ENCODE data around the gene PPP1R37.

Gene PPP1R37

DNA sequence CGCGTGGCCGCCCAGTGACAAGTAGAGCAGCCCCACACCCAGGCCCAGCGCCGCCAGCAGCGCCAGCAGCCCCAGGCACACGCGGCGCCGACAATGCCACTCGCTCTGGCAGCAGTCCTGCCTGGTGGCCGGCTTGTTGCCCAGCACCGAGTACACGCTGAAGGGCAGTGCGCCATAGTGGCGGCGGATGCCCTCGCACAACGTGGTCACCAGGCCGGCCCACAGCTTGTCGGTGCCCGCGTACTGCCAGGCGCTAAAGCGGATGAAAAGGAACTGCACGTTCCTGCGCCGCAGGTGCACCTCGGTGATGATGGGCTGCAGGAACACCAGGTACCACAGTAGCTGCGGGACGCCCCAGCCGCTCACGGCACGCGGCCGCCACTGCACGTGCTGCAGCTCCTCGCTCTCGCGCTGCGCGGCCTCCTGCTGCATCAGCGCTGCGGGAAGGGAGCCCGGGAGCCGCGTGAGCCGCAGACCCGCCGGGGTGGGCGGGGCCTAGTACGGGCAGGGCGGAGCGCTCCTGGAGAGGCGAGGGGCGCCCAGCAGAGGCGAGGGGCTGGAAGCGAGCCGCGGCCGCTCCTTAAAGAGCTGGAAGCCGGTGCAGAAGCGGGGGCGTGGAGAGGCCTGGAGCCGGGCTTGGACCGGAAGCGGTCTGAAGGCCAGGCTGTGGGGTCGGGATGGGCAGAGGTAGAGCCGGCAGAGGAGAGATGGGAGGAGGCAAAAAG is 60.5 kb downstream of the PPP1R37 start:
- DNase-seq: peak in 1 of 2 experiments; percentile 28

DNA sequence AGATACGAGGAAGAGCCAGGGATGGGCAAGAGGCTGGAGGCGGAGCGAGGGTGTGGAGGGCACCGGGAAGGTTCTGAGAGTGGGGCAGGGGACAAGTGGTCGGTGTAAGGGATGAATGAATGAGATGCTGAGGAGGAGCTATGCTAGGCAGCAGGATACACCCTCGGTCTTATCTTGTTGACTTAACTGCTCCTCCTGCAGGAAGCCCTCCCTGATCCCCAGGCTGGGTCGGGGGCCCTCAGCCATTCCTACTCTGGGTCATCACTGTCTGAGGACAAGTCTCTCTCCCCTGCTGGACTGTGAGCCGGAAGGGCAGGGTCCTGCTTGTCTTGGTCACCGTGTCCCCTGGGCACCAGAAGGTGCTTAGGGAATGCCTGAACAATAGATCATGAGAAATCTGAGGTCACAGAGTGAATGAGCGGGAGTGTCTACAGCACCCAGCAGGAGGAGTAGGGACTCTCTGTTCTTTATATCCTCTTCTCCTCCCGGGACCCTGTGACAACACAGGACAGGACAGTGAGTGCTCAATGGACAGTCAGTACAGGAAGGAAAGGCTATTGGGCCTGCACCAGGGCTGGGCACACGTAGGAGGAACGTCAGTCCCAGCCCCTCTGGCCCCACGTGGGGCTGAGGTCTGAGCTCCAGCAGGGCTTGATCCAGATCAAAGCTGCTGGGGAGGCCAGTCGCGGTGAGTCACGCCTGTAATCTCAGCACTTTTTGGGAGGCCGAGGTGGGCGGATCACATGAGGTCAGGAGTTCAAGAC is 61.3 kb downstream of the PPP1R37 start:
- peak in 1 of 2 experiments; percentile 33 for DNase-seq

GRCh38 chr19:45156011-45156630 is 63.1 kb downstream of the PPP1R37 start:
- DNase-seq: no peak

GRCh38 chr19:45156751-45157150 is 63.8 kb downstream of the PPP1R37 start:
- DNase-seq: no peak

- DNase-seq: no peak
Measured at GRCh38 chr19:45158503-45159209, 65.7 kb downstream of the PPP1R37 start.

- DNase-seq: no peak
Measured at GRCh38 chr19:45159210-45159970, 66.4 kb downstream of the PPP1R37 start.

- no peak for DNase-seq
Measured at GRCh38 chr19:45159971-45160324, 67.0 kb downstream of the PPP1R37 start.

GRCh38 chr19:45160870-45161737 is 68.1 kb downstream of the PPP1R37 start, which contains the start of gene NKPD1:
NKPD1 (minus strand) TSS chr19:45160982; CDS start chr19:45160150, 832 bp downstream.
- no peak for DNase-seq

GRCh38 chr19:45161738-45162607 is 69.0 kb downstream of the PPP1R37 start:
- DNase-seq: no peak

- DNase-seq: peak in 1 of 2 experiments; percentile 63
Measured at GRCh38 chr19:45162608-45163143, 69.7 kb downstream of the PPP1R37 start.

DNA sequence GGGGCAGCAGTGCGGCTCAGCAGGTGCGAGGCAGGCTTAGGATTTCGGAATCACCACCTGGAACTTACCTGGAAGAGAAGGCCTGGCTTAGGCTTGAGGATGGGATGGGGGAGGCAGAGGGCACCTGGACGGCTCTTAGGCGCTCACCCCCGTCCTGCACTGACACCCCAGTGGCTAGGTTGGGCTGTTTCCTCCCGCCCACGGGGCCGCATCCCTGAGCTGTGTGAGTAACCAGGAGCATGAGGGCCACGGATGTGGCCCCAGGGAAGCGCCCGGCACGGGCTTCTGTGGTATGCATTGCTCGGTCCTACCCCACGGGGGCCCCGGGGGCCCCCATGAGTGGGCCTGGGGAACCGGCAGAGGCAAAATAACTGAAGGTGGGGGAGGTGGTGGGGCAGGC is 70.2 kb downstream of the PPP1R37 start:
- no peak for DNase-seq

- DNase-seq: no peak
Measured at GRCh38 chr19:45163751-45164460, 70.9 kb downstream of the PPP1R37 start.

DNA sequence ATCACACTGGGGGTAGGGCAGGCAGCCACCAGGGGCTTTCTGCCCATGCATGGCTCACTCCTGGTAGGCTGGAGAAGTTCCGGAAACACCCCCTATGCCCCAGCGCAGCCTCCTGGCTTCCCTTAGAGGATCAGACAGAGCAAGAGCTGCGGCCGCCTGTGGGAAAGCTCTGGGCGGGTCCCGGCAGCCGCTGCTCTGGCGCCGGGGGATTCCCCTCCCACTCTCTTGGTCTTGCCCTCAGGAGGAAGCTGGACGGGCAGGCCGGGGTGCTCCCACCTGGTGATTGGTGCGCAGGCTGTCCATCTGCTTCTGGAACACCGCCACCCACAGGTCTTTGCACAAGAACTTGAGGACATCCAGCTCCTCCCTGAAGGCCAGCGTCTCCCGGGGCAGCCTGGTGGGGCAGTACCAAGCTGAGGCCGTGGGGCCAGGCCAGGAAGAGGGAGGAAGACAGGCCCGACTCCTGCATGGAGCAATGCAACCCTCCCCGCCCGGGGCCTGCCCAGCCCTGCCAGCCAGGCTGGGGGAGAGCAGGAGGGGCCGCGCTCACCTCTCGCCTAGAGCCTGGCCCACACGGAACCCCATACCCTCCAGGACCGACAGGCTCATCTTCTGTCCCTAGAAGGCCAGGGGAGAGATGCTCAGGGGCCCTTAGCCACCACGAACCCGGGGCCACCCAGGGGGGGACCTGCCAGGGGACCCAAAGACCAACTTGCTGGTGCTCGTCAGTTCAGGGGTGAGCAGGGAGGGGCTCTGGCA is 71.8 kb downstream of the PPP1R37 start:
- peak; percentile 84 to 86 for DNase-seq

DNA sequence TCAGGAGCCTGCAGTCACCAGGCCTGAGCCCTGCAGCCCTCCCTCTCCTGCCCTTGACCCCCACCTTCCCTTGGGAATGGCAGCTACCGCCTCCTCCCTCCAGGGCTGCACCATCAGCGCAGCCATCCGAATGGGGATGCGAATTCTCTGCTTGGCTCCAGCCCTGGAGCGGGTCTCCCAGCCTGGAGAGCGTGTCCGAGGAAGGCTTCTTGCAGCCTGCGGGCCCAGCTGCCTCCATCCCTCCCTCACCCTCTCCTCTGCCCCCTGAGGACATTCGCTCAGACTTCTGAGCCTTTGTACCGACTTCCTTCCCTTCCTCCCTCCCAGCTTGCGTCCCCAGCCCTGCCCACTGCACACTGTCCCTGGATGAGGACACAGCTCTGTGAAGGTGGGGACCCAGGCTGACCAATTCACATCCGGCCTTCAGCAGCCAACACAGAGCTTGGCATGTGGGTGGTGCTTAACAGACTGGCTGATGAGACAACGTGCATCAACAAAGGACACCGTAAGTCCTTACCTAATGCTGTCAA is 73.8 kb downstream of the PPP1R37 start:
- no peak for DNase-seq

- DNase-seq: peak in 1 of 2 experiments; percentile 23
Measured at GRCh38 chr19:45168767-45169351, 75.9 kb downstream of the PPP1R37 start.

- DNase-seq: no peak
Measured at GRCh38 chr19:45169602-45170001, 76.6 kb downstream of the PPP1R37 start.

DNA sequence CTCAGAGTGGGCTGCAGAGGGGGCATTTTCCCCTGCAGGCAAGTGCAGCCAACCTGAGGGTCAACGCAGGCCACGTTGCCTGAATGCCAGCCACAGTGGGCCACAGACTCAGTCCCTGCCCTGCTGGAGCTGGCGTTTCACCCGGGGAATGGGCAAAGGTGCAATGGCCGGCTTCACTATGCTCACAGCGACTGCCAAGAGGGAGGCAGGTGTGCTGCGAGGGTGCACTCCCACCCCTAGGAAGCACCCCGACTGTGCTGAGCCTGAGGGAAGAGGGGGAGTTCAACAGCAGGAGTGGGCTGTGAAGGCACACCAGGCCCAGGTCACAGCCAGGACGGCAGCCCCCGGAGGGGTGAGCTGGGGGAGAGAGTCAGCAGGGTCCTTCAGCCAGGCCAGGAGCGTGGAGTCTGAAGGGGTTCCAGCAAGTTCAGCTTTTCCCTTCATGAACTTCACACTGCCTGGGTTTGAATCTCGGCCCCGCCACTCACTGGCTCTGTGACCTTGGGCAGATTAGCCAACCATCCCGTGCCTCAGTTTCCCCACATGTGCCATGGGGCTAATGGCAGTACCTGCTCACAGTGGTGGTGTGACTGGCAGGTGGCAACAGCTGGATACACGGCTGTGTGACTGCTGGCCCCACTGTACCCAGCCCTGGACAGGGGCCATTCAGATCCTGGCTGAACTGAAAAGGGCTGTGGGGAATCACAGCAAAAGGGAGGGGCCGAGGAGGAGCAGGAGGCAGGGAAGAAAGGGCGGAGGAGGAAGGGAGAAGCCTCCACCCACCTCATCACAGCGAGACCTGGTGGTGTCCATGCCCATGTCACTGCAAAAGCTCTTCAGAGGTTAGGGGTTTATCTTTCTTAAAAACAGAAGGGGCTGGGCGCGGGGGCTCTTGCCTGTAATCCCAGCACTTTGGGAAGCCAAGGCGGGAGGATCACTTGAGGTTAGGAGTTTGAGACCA is 77.4 kb downstream of the PPP1R37 start:
- DNase-seq: no peak

Data from Kasumi-1 (cell line).